ENCODE results near the gene ANGPTL2.

Gene ANGPTL2

DNA sequence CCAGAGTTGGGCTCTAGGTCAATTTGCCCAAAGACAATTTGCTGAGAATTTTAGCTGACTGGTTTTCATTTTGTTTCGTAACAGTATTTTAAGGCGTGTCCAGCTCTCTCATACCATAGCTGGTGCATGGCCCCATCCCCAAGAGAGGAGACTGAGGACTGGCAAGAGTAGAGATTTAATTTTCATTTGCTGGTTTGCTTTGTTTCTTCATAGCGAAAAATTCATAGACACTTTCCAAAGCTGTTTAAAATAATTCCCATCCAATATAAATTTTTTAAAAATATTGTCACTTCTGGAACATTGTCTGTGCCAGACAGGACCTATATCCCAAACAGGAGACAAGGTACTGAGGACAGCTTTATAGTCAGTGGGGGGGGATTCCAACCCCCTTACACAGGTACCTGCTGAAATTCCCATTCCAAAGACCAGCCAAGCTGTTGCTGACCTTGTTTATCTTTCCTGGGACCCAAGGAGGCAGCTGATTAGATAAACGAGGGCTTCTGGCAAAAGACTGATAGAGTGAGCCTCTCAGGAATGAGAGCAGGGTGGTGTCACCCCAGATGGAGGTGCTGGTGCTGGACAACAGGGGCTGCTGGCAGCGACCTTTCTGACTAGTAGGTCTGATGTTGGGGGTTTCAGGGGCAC is 6.8 kb upstream of the ANGPTL2 start:
- H3K27me3 ChIP-seq (replicated peaks; ENCODE audit: control insufficient read depth, insufficient read depth, low read length), result no peaks in the 10 kb centered on the region
- DNase-seq (ENCODE audit: extremely low read depth, insufficient read length), result no peak
- TF ChIP-seq, protein P1, sequence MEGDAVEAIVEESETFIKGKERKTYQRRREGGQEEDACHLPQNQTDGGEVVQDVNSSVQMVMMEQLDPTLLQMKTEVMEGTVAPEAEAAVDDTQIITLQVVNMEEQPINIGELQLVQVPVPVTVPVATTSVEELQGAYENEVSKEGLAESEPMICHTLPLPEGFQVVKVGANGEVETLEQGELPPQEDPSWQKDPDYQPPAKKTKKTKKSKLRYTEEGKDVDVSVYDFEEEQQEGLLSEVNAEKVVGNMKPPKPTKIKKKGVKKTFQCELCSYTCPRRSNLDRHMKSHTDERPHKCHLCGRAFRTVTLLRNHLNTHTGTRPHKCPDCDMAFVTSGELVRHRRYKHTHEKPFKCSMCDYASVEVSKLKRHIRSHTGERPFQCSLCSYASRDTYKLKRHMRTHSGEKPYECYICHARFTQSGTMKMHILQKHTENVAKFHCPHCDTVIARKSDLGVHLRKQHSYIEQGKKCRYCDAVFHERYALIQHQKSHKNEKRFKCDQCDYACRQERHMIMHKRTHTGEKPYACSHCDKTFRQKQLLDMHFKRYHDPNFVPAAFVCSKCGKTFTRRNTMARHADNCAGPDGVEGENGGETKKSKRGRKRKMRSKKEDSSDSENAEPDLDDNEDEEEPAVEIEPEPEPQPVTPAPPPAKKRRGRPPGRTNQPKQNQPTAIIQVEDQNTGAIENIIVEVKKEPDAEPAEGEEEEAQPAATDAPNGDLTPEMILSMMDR (IDR thresholded peaks at IDR 0.05; ENCODE audit: insufficient read depth, low read length, poor library complexity, severe bottlenecking), result no peak
- H3K4me3 ChIP-seq (replicated peaks; ENCODE audit: low read depth, low read length), result no peak overlapping the region
- no peaks in the 10 kb centered on the region for H3K36me3 ChIP-seq (ENCODE audit: control insufficient read depth, insufficient read depth, low read length)

DNA sequence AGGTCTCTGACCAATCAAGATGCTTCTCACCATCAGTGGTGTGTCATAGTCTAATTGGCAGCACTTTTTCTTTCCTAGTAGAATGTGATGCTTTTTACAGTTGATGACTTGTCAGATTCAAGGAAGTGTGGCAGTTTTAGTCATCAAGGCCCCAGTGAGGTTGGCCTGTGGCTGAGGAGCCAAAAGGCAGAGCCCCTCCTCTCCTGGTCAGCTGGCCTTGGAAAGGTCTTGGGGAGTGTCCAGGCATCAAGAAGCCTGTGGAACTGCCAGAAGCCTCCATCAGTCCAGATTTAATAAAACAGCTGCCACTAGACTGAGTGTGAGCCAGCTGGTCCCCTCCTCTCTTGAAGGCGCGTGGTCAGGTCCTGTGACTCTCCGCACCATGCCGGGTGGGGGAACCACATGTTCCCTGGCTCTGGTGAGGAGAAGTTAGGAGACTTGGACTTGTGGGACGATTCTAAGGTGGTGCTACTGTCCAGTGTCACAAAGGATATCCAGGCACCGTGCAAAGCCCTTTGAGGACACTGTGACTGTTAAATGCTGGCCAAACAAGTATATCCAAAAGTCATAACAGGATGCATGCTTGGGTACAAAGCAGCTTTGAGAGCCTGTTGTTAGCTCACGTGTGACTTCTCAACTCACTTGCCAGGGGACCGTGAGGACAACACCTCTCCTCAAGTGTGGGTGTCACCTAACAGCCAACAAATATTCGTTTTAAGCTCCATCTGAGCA is 6.1 kb upstream of the ANGPTL2 start:
- TF ChIP-seq, protein P1 (IDR thresholded peaks at IDR 0.05; ENCODE audit: insufficient read depth, low read length, poor library complexity, severe bottlenecking), result no peak
- Histone ChIP-seq H3K27me3 (replicated peaks; ENCODE audit: control insufficient read depth, insufficient read depth, low read length) (no peaks in the 10 kb centered on the region), H3K36me3 (ENCODE audit: control insufficient read depth, insufficient read depth, low read length) (no peaks in the 10 kb centered on the region), H3K4me3 (replicated peaks; ENCODE audit: low read depth, low read length) (no peak overlapping the region)
- no peak for DNase-seq (ENCODE audit: extremely low read depth, insufficient read length)

DNA sequence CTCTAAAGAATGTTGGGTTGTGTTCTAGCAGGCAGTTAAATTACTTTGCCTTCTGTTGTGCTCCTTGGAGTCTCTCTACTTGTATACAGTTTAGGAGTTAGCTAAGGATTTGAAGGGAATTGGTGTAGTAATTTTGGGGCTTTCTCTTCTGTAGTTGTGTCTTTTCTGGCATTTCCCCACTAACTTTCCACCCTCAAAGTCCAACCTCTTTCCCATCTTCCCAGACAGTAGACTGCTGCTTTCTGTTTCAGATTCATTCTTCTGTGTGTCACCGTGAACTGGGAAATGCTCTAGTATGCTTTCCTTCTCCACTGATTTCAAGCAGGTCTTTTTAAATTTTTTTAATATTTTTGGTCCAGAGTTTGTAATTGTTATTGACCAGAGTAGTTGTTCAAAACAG is 4.5 kb upstream of the ANGPTL2 start:
- TF ChIP-seq, protein P1 (IDR thresholded peaks at IDR 0.05; ENCODE audit: insufficient read depth, low read length, poor library complexity, severe bottlenecking), result no peak
- no peak overlapping the region for H3K4me3 ChIP-seq (replicated peaks; ENCODE audit: low read depth, low read length)
- no peak for DNase-seq (ENCODE audit: extremely low read depth, insufficient read length)
- H3K36me3 ChIP-seq (ENCODE audit: control insufficient read depth, insufficient read depth, low read length), result no peaks in the 10 kb centered on the region
- H3K27me3 ChIP-seq (replicated peaks; ENCODE audit: control insufficient read depth, insufficient read depth, low read length), result no peaks in the 10 kb centered on the region

DNA sequence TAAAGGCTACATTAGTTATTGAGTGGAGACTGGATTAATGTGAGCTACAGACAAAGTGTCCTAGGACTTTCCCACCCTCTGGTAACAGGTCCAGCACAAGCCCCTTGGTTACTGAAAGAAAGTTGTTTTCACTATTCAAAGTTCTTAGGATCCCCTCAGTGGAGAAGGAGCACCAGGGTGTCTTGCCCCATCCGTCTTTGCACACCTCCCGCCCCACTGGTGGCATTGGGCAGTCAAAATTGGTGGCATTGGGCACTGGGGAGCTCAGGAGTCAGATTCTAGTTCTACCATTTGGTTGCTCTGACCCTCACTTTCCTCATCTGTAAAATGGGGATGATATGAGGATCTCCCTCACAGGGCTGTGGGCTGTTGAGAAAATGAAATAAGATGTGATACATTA is 2.4 kb upstream of the ANGPTL2 start:
- TF ChIP-seq, protein P1 (IDR thresholded peaks at IDR 0.05; ENCODE audit: insufficient read depth, low read length, poor library complexity, severe bottlenecking), result no peak
- no peak for DNase-seq (ENCODE audit: extremely low read depth, insufficient read length)
- H3K27me3 ChIP-seq (replicated peaks; ENCODE audit: control insufficient read depth, insufficient read depth, low read length), result no peaks in the 10 kb centered on the region
- H3K4me3 ChIP-seq (replicated peaks; ENCODE audit: low read depth, low read length), result no peak overlapping the region
- H3K36me3 ChIP-seq (ENCODE audit: control insufficient read depth, insufficient read depth, low read length), result no peaks in the 10 kb centered on the region

DNA sequence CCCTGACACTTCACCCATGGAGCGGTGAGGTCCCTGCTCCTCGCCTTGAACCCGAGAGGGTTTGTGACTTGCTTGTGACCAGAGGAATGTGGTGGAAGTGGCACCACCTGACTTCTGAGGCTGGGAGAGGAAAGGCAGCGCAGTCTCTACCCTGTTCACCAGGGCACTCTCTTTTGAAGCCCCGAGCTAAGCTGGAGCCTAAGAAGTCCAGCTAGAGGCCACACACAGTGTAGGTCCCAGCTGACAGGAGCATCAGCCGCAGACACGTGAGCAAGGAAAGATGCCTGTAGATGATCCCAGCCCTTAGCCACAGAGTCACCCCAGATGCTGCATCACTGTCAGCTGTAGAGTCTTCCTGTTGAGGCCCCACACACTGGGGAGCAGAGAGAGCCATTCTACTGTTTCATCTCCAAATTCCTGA is 1.7 kb upstream of the ANGPTL2 start:
- H3K27me3 ChIP-seq (replicated peaks; ENCODE audit: control insufficient read depth, insufficient read depth, low read length), result no peaks in the 10 kb centered on the region
- TF ChIP-seq, protein P1 (IDR thresholded peaks at IDR 0.05; ENCODE audit: insufficient read depth, low read length, poor library complexity, severe bottlenecking), result no peak
- no peak for DNase-seq (ENCODE audit: extremely low read depth, insufficient read length)
- H3K4me3 ChIP-seq (replicated peaks; ENCODE audit: low read depth, low read length), result no peak overlapping the region
- no peaks in the 10 kb centered on the region for H3K36me3 ChIP-seq (ENCODE audit: control insufficient read depth, insufficient read depth, low read length)

All from GM06990 (cell line).